GM13977 (cell line): ENCODE data around the gene KCNJ6.
"Not testable (repeated sequence)": the region's sequence is repeated elsewhere in the genome, so short reads cannot be mapped to it uniquely, and the experiment has no call there.

Experiments
- DNase-seq: peaks from one replicate; pipeline ENCODE4 v3.0.0; 2012; ENCODE audit warnings: low spot score
- in situ Hi-C: fragments of 300-500 bp; cut with MboI; formaldehyde crosslinking; loops from one replicate; pipeline ENCODE4 v1.12.0; 2022; ENCODE audit warnings: low sequenced_read_pairs, low pct_unique_long_range_greater_than_20kb, mixed read lengths, inconsistent platforms; ENCODE audit not compliant: unreplicated experiment
- TF ChIP-seq, protein P1 (sequence below): IDR thresholded peaks from 2 replicates; pipeline ENCODE4 v1.5.1; 2012; ENCODE audit warnings: mild to moderate bottlenecking, control low read depth; ENCODE audit not compliant: insufficient read depth; ENCODE audit errors: extremely low read depth, missing control alignments

The KCNJ6 gene

DNA sequence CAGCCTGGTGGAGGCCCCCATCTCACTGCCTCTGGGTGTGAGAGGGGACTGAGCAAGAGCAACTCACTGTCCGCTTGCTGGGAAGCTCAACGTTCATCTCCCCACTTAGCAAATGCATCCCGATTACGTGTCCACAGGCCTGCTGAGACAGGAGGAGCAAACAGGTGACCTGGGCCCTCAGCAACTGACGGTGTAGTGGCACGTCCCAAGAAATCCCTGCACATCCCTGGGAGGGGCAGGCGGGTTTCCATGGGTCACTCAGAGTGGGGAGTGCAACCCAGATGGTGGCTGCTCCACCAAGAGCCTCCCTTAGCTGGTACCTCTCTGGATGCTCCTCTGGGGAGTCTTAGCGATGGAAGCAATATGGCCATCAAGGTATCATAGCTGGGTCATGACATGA, 320.3 kb downstream of the KCNJ6 start:
- no peak for DNase-seq
- in situ Hi-C loops = no loop called here
- TF ChIP-seq, protein P1, sequence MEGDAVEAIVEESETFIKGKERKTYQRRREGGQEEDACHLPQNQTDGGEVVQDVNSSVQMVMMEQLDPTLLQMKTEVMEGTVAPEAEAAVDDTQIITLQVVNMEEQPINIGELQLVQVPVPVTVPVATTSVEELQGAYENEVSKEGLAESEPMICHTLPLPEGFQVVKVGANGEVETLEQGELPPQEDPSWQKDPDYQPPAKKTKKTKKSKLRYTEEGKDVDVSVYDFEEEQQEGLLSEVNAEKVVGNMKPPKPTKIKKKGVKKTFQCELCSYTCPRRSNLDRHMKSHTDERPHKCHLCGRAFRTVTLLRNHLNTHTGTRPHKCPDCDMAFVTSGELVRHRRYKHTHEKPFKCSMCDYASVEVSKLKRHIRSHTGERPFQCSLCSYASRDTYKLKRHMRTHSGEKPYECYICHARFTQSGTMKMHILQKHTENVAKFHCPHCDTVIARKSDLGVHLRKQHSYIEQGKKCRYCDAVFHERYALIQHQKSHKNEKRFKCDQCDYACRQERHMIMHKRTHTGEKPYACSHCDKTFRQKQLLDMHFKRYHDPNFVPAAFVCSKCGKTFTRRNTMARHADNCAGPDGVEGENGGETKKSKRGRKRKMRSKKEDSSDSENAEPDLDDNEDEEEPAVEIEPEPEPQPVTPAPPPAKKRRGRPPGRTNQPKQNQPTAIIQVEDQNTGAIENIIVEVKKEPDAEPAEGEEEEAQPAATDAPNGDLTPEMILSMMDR = no peak

DNA sequence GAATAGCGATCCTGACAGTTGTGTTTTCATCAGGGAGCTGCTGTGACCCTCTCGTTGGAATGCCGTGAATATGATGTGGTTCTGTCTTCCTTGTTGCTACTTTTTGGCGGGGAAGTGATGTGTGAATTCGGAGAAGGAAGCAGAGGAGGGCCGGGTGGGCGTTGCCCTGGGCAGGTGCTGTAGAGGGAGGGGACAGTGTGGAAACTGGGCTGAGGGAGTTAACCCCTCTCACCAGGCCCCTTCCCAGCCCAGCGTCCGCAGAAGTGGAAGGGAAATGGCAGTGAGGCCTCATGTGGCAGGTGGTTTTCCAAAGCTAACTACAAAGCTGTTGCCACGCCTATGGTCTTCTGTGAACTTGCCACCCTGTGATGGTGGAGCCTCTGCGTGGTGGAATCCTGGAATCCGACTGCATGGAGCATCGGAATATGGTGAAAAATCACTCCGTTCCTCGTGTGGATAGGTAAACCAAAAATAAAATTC, 321.7 kb downstream of the KCNJ6 start:
- in situ Hi-C loops = no loop called here
- TF ChIP-seq, protein P1 = no peak
- no peak for DNase-seq

DNA sequence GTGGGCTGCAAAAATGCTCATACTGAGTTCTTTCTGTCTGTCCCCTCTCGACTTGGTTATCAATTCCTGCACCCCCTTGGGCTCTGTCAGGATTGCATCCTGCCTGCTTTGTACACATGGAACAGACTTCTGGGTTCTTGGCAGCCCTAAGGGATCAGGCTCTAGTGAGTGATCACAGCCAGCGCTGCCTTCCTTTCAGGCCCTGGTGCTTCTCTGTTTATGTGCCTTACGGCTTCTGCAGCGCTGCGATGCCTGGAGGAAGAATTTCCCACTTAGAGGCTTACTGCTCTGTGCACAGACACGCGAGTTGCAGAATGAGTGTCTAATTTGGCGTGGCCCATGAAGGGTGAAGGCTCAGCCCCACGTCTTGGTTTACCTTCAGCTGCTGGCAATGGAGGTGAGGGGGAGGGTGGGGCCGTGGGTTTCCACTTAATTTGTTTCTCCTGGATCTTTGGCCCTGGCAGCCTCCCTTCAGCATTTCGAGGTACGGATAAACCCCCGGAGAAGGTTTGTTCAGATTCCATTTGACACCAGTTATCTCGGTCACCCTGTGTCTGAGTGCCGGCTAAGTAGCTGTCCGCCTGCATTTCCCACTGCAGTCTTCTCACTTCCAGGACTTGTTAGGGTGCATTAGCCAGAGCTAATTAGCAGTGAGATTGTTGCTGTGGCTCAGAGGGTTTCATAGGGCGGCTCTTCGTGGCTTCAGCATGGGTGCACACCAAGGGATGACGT, 322.4 kb downstream of the KCNJ6 start:
- in situ Hi-C loops = no loop called here
- no peak for DNase-seq
- TF ChIP-seq, protein P1 = no peak

DNA sequence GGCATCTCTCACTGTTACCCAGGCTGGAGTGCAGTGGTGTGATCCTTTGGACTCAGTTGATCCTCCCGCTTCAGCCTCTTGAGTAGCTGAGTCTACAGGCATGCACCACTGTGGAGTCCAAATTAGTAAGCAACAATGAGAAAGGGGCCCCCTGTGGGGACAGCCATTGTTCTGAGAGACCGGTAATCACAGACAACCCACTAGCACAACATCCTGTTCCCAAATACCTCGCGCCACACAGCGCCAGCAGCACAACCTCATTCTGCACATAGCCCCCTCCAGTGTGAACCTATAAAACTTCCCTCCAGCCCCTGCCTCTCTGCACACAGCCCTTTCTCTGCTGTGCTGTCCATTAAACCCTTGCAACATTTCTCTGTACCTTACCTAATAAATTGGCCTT, 323.2 kb downstream of the KCNJ6 start:
- in situ Hi-C loops = no loop called here
- DNase-seq = no peak
- TF ChIP-seq, protein P1 = no peak

DNA sequence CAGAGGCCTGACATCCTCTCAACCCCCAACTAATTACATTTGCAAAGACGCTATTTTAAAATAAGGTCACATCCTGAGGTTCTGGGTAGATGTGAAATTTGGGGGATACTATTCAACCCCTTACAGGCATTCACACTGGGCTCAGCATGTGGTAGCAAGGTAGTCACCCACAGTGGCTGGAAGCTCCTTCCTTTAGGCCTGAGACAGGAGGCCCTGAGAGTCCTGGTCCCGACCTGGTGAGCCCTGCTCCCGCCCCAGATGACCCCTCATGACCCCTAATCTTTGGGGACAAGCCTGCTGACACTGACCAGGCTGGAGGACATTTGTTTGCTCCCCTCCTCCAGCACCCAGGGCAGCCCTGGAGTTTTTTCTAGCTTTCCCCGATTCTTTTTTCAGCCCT, 323.8 kb downstream of the KCNJ6 start:
- no peak for DNase-seq
- TF ChIP-seq, protein P1 = no peak
- in situ Hi-C loops = no loop called here

DNA sequence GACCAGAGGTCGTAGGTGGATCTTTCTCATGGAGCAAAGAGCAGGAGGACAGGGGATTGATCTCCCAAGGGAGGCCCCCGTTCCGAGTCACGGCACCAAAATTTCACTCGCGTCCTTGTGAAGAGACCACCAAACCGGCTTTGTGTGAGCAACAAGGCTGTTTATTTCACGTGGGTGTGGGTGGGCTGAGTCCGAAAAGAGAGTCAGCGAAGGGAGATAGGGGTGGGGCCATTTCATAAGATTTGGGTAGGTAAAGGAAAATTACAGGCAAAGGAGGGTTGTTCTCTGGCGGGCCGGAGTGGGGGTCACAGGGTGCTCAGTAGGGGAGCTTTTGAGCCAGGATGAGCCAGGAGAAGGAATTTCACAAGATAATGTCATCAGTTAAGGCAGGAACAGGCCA, 324.3 kb downstream of the KCNJ6 start:
- in situ Hi-C loops, DNase-seq: not testable (repeated sequence)

DNA sequence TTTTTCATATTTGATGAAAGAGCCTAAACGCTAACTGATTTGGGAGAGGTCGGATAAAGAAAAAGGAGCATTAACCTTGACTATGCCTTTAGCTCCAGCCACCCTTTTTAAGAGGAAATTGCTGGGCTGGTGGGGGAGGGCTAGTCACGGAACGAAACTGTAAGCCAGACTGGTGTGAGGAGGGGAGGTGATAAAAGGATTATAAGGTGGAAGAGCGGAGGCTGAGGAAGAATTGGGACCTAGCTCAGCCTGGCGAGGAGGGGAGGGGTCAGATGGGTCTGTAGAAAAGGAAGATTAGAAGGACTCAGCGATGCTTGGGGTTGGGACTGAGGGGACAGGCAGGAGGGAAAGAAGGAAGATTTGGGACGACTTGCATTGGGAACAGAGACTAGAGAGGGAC, 325.4 kb downstream of the KCNJ6 start:
- not testable (repeated sequence) for DNase-seq

DNA sequence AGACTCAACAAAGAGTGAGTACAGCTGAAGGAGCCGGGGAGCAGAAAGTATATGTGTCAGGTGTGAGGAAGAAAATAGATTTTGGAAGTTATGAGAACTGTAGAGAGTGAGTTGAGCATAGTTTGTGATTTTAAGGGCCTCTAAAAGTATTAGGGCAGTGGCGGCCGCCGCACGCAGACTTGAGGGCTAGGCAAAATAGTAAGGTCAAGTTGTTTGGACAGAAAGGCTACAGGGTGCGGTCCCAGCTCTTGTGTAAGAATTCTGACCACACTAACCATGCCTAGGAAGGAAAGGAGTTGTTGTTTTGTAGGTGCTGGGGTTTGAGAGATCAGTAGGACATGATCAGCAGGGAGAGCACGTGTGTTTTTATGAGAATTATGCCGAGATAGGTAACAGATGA, 327.6 kb downstream of the KCNJ6 start:
- DNase-seq, in situ Hi-C loops: not testable (repeated sequence)

More for the DNA sequence above, 325.4 kb downstream of the KCNJ6 start:
- in situ Hi-C loops = not testable (repeated sequence)
